ENCODE results near the gene ALOX12. TPM values are rescaled to one million over a fixed set of nuclear protein-coding genes. Genes with fewer than 3 reads are reported as not detected.
A peak's percentile ranks its signal among the peaks of the same experiment; 100 is the strongest.

The ALOX12 gene
- total RNA-seq, 3 donors from 2014 or later, result 0.25 to 0.26 TPM; not detected in 1

- intact Hi-C loops (cut with DNase I, micrococcal nuclease), result no loop called here
- Histone ChIP-seq H3K4me3 (no peak overlapping the region), H3K9me3 (no peaks in the 10 kb centered on the region), H3K36me3 (ENCODE audit: low read depth) (peaks cover 5% of the 10 kb centered on the region), H3K4me1 (ENCODE audit: low read depth) (peaks cover 16% of the 10 kb centered on the region)
- DNase-seq (peak in 1 of 3 donors; percentile 11), ATAC-seq (no peak)
- no peak for TF ChIP-seq CTCF (IDR thresholded peaks at IDR 0.05)
These were observed 21.3 kb downstream of the ALOX12 start for GRCh38 chr17:7016886-7017826.

GRCh38 chr17:7017827-7018200 is 22.0 kb downstream of the ALOX12 start:
- no peak overlapping the region for H3K4me3 ChIP-seq
- H3K4me1 ChIP-seq (ENCODE audit: low read depth), result peaks cover 22% of the 10 kb centered on the region
- ATAC-seq (no peak), DNase-seq (peak in 1 of 3 donors; percentile 35)
- TF ChIP-seq CTCF (IDR thresholded peaks at IDR 0.05), result no peak
- no peaks in the 10 kb centered on the region for H3K9me3 ChIP-seq
- intact Hi-C loops (cut with DNase I, micrococcal nuclease), result no loop called here
- peaks cover 5% of the 10 kb centered on the region for H3K36me3 ChIP-seq (ENCODE audit: low read depth)

GRCh38 chr17:7018331-7018964 is 22.6 kb downstream of the ALOX12 start:
- no peak overlapping the region for H3K4me3 ChIP-seq
- H3K36me3 ChIP-seq (ENCODE audit: low read depth), result peaks cover 5% of the 10 kb centered on the region
- DNase-seq (peak; percentile 31 to 67 (median 50)), ATAC-seq (no peak)
- no peaks in the 10 kb centered on the region for H3K9me3 ChIP-seq
- intact Hi-C loops (cut with DNase I, micrococcal nuclease), result no loop called here
- H3K4me1 ChIP-seq (ENCODE audit: low read depth), result peaks cover 19% of the 10 kb centered on the region
- no peak for TF ChIP-seq CTCF (IDR thresholded peaks at IDR 0.05)

GRCh38 chr17:7019367-7019766 is 23.5 kb downstream of the ALOX12 start:
- TF ChIP-seq CTCF (IDR thresholded peaks at IDR 0.05), result no peak
- Histone ChIP-seq H3K36me3 (ENCODE audit: low read depth) (peaks cover 4% of the 10 kb centered on the region), H3K4me1 (ENCODE audit: low read depth) (peaks cover 14% of the 10 kb centered on the region), H3K9me3 (no peaks in the 10 kb centered on the region), H3K4me3 (peak overlapping the region; percentile 0)
- ATAC-seq, result no peak
- intact Hi-C loops (cut with DNase I, micrococcal nuclease), result no loop called here
- peak in 2 of 3 donors; percentile 11 to 35 for DNase-seq

GRCh38 chr17:7019839-7020519 is 24.1 kb downstream of the ALOX12 start:
- no peaks in the 10 kb centered on the region for H3K36me3 ChIP-seq (ENCODE audit: low read depth)
- no peak overlapping the region for H3K4me3 ChIP-seq
- ATAC-seq, result no peak
- peak; percentile 64 to 71 (median 71) for DNase-seq
- TF ChIP-seq CTCF (IDR thresholded peaks at IDR 0.05), result no peak
- H3K9me3 ChIP-seq, result no peaks in the 10 kb centered on the region
- H3K4me1 ChIP-seq (ENCODE audit: low read depth), result peaks cover 14% of the 10 kb centered on the region
- intact Hi-C loops (cut with DNase I, micrococcal nuclease), result no loop called here

All from mucosa of descending colon (tissue), 3 donors.